Uterus (tissue), 2 donors: Measurements from ENCODE around the gene HTR1D.

ENCODE experiments used
- POLR2A ChIP-seq, 2 donors: fragments of 450-650 bp; IDR thresholded peaks; one replicate each; pipeline ENCODE4 v1.6.1; 2016; ENCODE audit warnings: antibody characterized with exemption in 2 of 2, mild to moderate bottlenecking in 1 of 2, moderate library complexity in 1 of 2
- TF ChIP-seq, protein P1 (sequence below), 4 experiments: fragments of 200-600 bp in 2 of 4; fragments of 450-650 bp in 2 of 4; sonication (generic) in 2 of 4; IDR thresholded peaks; one replicate each; pipeline ENCODE4 v1.5.1; 2016 to 2019; ENCODE audit warnings: antibody characterized with exemption in 4 of 4, mild to moderate bottlenecking in 2 of 4, moderate library complexity in 1 of 4

DNA sequence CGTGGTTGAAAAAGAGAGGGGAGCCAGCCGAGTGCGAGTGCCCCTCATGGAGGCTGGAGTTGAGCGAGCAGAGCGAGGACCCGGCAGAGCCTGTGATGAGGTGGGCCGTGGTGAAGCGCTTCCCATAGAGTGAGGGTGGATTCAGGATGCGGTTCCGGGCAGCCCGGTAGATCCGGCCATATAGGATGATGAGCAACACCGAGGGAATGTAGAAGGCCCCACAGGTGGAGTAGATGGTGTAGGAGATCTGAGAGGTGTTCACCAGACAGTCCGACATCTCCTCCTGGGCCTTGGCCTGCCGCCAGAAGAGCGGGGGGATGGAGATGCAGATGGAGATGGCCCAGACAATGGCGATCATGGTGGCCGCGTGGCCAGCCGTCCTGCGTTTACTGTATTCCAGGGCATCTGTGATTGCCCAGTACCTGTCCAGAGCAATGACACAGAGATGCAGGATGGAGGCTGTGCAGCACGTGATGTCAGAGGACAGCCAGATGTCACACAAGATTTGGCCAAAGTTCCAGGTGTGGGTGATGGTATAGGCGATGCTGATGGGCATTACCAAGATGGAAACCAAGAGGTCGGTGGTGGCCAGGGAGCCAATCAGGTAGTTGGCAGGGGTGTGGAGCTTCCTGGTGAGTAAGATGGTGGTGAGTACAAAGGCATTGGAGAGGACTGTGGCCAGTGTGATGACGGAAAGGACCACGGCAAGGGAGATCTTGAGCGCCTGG, 23.7 kb downstream of the HTR1D start:
- TF ChIP-seq, protein P1, sequence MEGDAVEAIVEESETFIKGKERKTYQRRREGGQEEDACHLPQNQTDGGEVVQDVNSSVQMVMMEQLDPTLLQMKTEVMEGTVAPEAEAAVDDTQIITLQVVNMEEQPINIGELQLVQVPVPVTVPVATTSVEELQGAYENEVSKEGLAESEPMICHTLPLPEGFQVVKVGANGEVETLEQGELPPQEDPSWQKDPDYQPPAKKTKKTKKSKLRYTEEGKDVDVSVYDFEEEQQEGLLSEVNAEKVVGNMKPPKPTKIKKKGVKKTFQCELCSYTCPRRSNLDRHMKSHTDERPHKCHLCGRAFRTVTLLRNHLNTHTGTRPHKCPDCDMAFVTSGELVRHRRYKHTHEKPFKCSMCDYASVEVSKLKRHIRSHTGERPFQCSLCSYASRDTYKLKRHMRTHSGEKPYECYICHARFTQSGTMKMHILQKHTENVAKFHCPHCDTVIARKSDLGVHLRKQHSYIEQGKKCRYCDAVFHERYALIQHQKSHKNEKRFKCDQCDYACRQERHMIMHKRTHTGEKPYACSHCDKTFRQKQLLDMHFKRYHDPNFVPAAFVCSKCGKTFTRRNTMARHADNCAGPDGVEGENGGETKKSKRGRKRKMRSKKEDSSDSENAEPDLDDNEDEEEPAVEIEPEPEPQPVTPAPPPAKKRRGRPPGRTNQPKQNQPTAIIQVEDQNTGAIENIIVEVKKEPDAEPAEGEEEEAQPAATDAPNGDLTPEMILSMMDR (IDR thresholded peaks at IDR 0.05): no peak
- TF ChIP-seq POLR2A (IDR thresholded peaks at IDR 0.05): no peak
